Loucy (cell line): ENCODE results near the gene E2F7.

ENCODE experiments used
- EZH2phosphoT487 ChIP-seq: fragments of 200-600 bp; IDR thresholded peaks from 2 replicates; pipeline ENCODE4 v1.6.1; 2018; ENCODE audit warnings: antibody characterized with exemption, mild to moderate bottlenecking, moderate library complexity, borderline replicate concordance
- TF ChIP-seq, protein P1 (sequence below): fragments of 200-600 bp; sonication (generic); conservative IDR thresholded peaks from 2 replicates; pipeline ENCODE4 v1.5.1; 2014; ENCODE audit warnings: mild to moderate bottlenecking, antibody characterized with exemption, low read length

- TF ChIP-seq, protein P1, sequence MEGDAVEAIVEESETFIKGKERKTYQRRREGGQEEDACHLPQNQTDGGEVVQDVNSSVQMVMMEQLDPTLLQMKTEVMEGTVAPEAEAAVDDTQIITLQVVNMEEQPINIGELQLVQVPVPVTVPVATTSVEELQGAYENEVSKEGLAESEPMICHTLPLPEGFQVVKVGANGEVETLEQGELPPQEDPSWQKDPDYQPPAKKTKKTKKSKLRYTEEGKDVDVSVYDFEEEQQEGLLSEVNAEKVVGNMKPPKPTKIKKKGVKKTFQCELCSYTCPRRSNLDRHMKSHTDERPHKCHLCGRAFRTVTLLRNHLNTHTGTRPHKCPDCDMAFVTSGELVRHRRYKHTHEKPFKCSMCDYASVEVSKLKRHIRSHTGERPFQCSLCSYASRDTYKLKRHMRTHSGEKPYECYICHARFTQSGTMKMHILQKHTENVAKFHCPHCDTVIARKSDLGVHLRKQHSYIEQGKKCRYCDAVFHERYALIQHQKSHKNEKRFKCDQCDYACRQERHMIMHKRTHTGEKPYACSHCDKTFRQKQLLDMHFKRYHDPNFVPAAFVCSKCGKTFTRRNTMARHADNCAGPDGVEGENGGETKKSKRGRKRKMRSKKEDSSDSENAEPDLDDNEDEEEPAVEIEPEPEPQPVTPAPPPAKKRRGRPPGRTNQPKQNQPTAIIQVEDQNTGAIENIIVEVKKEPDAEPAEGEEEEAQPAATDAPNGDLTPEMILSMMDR = no peak
- TF ChIP-seq EZH2phosphoT487 = no peak
Measured at GRCh38 chr12:77076886-77077285, 11.5 kb upstream of the E2F7 start.
